Stimulated activated CD4-positive, alpha-beta T cell treated with anti-CD3 and anti-CD28 coated beads, Interleukin-15, amount 100 ng/mL, for 1 hour (primary cell): Measurements from ENCODE around the gene FAM111B.
"Not testable (repeated sequence)": the region's sequence is repeated elsewhere in the genome, so short reads cannot be mapped to it uniquely, and the experiment has no call there.

ENCODE experiments used
- DNase-seq, 2 donors: peaks; one replicate each; pipeline ENCODE4 v3.0.0-alpha.2; 2020; ENCODE audit warnings: low read depth in 1 of 2, low spot score in 1 of 2

The FAM111B gene

GRCh38 chr11:59097113-59097708 is 9.8 kb upstream of the FAM111B start:
- peak; percentile 28 to 39 for DNase-seq

- DNase-seq, result not testable (repeated sequence)
Observed at GRCh38 chr11:59097938-59098337, 9.1 kb upstream of the FAM111B start.

- DNase-seq, result peak; percentile 16 to 25
Observed at GRCh38 chr11:59102259-59102765, 4.7 kb upstream of the FAM111B start.

- not testable (repeated sequence) for DNase-seq
Observed at GRCh38 chr11:59107721-59108120, 684 bp downstream of the FAM111B start.

GRCh38 chr11:59112494-59112893 is 5.5 kb downstream of the FAM111B start:
- no peak for DNase-seq

- DNase-seq, result no peak
Observed at GRCh38 chr11:59114344-59114743, 7.3 kb downstream of the FAM111B start.

- no peak for DNase-seq
Observed at GRCh38 chr11:59115553-59115952, 8.5 kb downstream of the FAM111B start.

GRCh38 chr11:59117774-59118173 is 10.7 kb downstream of the FAM111B start:
- no peak for DNase-seq

GRCh38 chr11:59119826-59120225 is 12.8 kb downstream of the FAM111B start:
- DNase-seq, result no peak

GRCh38 chr11:59135648-59136461 is 28.8 kb downstream of the FAM111B start:
- DNase-seq, result peak; percentile 71 to 84

- not testable (repeated sequence) for DNase-seq
Observed at GRCh38 chr11:59136551-59136950, 29.5 kb downstream of the FAM111B start.

- no peak for DNase-seq
Observed at GRCh38 chr11:59137190-59137589, 30.2 kb downstream of the FAM111B start.

- no peak for DNase-seq
Observed at GRCh38 chr11:59138643-59139042, 31.6 kb downstream of the FAM111B start.

- no peak for DNase-seq
Observed at GRCh38 chr11:59141191-59141590, 34.2 kb downstream of the FAM111B start.

GRCh38 chr11:59141673-59142460 is 34.8 kb downstream of the FAM111B start:
- DNase-seq, result no peak

- peak; percentile 56 to 65 for DNase-seq
Observed at GRCh38 chr11:59142530-59143507, 35.8 kb downstream of the FAM111B start, which contains the start of gene FAM111A. FAM111A (plus strand) TSS chr11:59142856; CDS start chr11:59148873, 6,017 bp downstream.

- no peak for DNase-seq
Observed at GRCh38 chr11:59144096-59144495, 37.1 kb downstream of the FAM111B start.

GRCh38 chr11:59144579-59145345 is 37.7 kb downstream of the FAM111B start:
- peak; percentile 31 to 37 for DNase-seq

- DNase-seq, result no peak
Observed at GRCh38 chr11:59145534-59145933, 38.5 kb downstream of the FAM111B start.
